Hepatocyte (in vitro differentiated cells): ENCODE data around the gene SKP1. TPM values are rescaled to one million over a fixed set of nuclear protein-coding genes. Genes with fewer than 3 reads are reported as not detected.

ENCODE experiments used
- DNase-seq: peaks from one replicate; pipeline ENCODE4 v3.0.0-alpha.2; 2016; ENCODE audit warnings: low spot score
- H2AFZ ChIP-seq: fragments of 200-600 bp; sonication (generic); 2 replicates; pipeline ENCODE4 v1.6.0; 2016; ENCODE audit warnings: antibody characterized with exemption, mild to moderate bottlenecking
- H3K27ac ChIP-seq: fragments of 200-600 bp; sonication (generic); 2 replicates; pipeline ENCODE4 v1.5.1; 2016; ENCODE audit warnings: mild to moderate bottlenecking
- H3K27me3 ChIP-seq: fragments of 200-600 bp; sonication (generic); 2 replicates; pipeline ENCODE4 v1.6.1; 2016
- H3K36me3 ChIP-seq: fragments of 200-600 bp; sonication (generic); replicated peaks from 2 replicates; pipeline ENCODE4 v1.5.1; 2016; ENCODE audit warnings: low read depth; ENCODE audit not compliant: insufficient read depth
- H3K4me1 ChIP-seq: fragments of 200-600 bp; sonication (generic); 2 replicates; pipeline ENCODE4 v1.5.1; 2016; ENCODE audit warnings: mild to moderate bottlenecking, moderate library complexity; ENCODE audit not compliant: insufficient read depth
- H3K4me2 ChIP-seq: fragments of 200-600 bp; sonication (generic); 2 replicates; pipeline ENCODE4 v1.6.0; 2016
- H3K4me3 ChIP-seq: fragments of 200-600 bp; sonication (generic); 2 replicates; pipeline ENCODE4 v1.5.1; 2016; ENCODE audit warnings: mild to moderate bottlenecking
- H3K79me2 ChIP-seq: fragments of 200-600 bp; sonication (generic); 2 replicates; pipeline ENCODE4 v1.6.0; 2017; ENCODE audit warnings: mild to moderate bottlenecking
- H3K9me2 ChIP-seq: fragments of 200-600 bp; sonication (generic); replicated peaks from 2 replicates; pipeline ENCODE4 v1.6.0; 2017; ENCODE audit warnings: mild to moderate bottlenecking; ENCODE audit not compliant: insufficient read depth
- H3K9me3 ChIP-seq: fragments of 200-600 bp; sonication (generic); 2 replicates; pipeline ENCODE4 v1.5.1; 2016; ENCODE audit warnings: low read depth, mild to moderate bottlenecking
- H4K20me1 ChIP-seq: fragments of 200-600 bp; sonication (generic); 2 replicates; pipeline ENCODE4 v1.6.0; 2016; ENCODE audit warnings: mild to moderate bottlenecking; ENCODE audit not compliant: insufficient read depth, poor library complexity, severe bottlenecking
- EZH2 ChIP-seq: fragments of 200-600 bp; sonication (generic); IDR thresholded peaks from 2 replicates; pipeline ENCODE4 v1.6.1; 2016; ENCODE audit warnings: antibody characterized with exemption, mild to moderate bottlenecking, borderline replicate concordance
- EZH2phosphoT487 ChIP-seq: fragments of 200-600 bp; sonication (generic); IDR thresholded peaks from one replicate; pipeline ENCODE4 v1.6.1; 2018; ENCODE audit warnings: antibody characterized with exemption, mild to moderate bottlenecking, low read depth, moderate library complexity; ENCODE audit not compliant: unreplicated experiment, severe bottlenecking
- WGBS: methylation state at CpG from one replicate; pipeline ENCODE4 v1.1.6; 2016; ENCODE audit warnings: low lambda C conversion rate; ENCODE audit errors: missing lambda C conversion rate; 5-methylcytosine and 5-hydroxymethylcytosine counted together
- polyA plus RNA-seq: library from polyadenylated mRNA; unstranded; fragments of >200 nt; fragmentation: Nextera tagmentation; extraction: Ambion mirVana; gene quantifications from 2 replicates; pipeline ENCODE4 v1.2.1, GENCODE V29; 2016
- total RNA-seq: library from RNA; depleted of rRNA; stranded (reverse); fragments of >200 nt; gene quantifications from 2 replicates; pipeline ENCODE4 v1.2.3, GENCODE V29; 2014
- TF ChIP-seq, protein P1 (sequence below): fragments of 200-600 bp; sonication (generic); IDR thresholded peaks from 2 replicates; pipeline ENCODE4 v1.5.1; 2016; ENCODE audit warnings: antibody characterized with exemption, mild to moderate bottlenecking; ENCODE audit not compliant: poor library complexity

The SKP1 gene
- total and polyA plus RNA-seq, 2 experiments from 2014 or later: 543 to 723 TPM

GRCh38 chr5:134113363-134113889 lies 63.3 kb downstream of the SKP1 start:
- 58% methylated on average over 28 of the region's 30 CpGs for WGBS
- Histone ChIP-seq H2AFZ (peak overlapping the region; percentile 96), H3K79me2 (no peaks in the 10 kb centered on the region), H3K4me2 (peak overlapping the region; percentile 100), H3K9me2 (no peaks in the 10 kb centered on the region), H4K20me1 (no peaks in the 10 kb centered on the region), H3K4me3 (no peak overlapping the region), H3K9me3 (no peaks in the 10 kb centered on the region), H3K36me3 (no peaks in the 10 kb centered on the region), H3K4me1 (no peaks in the 10 kb centered on the region), H3K27me3 (peaks cover 17% of the 10 kb centered on the region), H3K27ac (no peak overlapping the region)
- TF ChIP-seq, protein P1, sequence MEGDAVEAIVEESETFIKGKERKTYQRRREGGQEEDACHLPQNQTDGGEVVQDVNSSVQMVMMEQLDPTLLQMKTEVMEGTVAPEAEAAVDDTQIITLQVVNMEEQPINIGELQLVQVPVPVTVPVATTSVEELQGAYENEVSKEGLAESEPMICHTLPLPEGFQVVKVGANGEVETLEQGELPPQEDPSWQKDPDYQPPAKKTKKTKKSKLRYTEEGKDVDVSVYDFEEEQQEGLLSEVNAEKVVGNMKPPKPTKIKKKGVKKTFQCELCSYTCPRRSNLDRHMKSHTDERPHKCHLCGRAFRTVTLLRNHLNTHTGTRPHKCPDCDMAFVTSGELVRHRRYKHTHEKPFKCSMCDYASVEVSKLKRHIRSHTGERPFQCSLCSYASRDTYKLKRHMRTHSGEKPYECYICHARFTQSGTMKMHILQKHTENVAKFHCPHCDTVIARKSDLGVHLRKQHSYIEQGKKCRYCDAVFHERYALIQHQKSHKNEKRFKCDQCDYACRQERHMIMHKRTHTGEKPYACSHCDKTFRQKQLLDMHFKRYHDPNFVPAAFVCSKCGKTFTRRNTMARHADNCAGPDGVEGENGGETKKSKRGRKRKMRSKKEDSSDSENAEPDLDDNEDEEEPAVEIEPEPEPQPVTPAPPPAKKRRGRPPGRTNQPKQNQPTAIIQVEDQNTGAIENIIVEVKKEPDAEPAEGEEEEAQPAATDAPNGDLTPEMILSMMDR: no peak
- no peak for TF ChIP-seq EZH2
- TF ChIP-seq EZH2phosphoT487: no peak
- no peak for DNase-seq

DNA sequence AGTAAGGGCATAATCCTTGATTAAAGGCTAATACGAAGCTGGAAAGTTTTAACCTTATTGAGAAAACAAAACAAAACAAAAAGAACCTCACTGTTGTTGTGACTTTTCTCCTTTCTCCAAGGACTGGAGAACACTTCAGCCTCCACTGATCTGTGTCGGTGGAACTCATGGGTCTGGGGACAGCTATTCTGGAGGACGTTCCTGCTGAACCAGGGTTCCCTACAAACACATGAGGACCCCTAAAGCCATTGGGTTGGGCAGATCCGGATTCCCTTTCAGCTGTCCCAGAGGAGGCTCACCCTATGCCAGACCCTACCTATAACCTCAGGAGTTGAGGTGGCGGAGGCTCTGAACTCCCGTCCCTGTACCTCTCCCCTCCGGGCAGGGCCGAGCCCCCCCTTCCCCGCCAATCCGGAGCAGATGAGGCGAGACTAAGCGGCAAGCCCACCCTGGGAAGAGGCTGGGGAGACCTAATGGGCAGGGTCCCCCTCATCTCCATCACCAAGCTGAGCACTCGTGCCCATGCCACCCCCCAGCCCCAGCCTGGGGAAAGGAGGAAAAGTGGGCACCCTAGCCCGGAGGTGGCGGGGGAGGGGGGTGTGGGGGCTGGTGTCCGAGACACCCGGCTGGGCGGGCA lies 63.9 kb downstream of the SKP1 start:
- Histone ChIP-seq H2AFZ (no peak overlapping the region), H4K20me1 (no peaks in the 10 kb centered on the region), H3K27ac (no peak overlapping the region), H3K9me2 (no peaks in the 10 kb centered on the region), H3K27me3 (peaks cover 17% of the 10 kb centered on the region), H3K36me3 (no peaks in the 10 kb centered on the region), H3K4me2 (no peak overlapping the region), H3K4me1 (no peaks in the 10 kb centered on the region), H3K79me2 (no peaks in the 10 kb centered on the region), H3K9me3 (no peaks in the 10 kb centered on the region), H3K4me3 (no peak overlapping the region)
- TF ChIP-seq, protein P1: no peak
- no peak for TF ChIP-seq EZH2phosphoT487
- no peak for TF ChIP-seq EZH2
- DNase-seq: no peak
- 87% methylated on average over 13 of the region's 18 CpGs for WGBS

GRCh38 chr5:134111741-134112647 lies 64.8 kb downstream of the SKP1 start:
- Histone ChIP-seq H3K27ac (no peak overlapping the region), H3K9me2 (no peaks in the 10 kb centered on the region), H4K20me1 (no peaks in the 10 kb centered on the region), H3K9me3 (no peaks in the 10 kb centered on the region), H2AFZ (no peak overlapping the region), H3K27me3 (peaks cover 17% of the 10 kb centered on the region), H3K4me1 (no peaks in the 10 kb centered on the region), H3K4me3 (no peak overlapping the region), H3K4me2 (no peak overlapping the region), H3K79me2 (no peaks in the 10 kb centered on the region), H3K36me3 (no peaks in the 10 kb centered on the region)
- WGBS: 80% methylated on average over 6 of the region's 6 CpGs
- DNase-seq: peak; percentile 47
- TF ChIP-seq EZH2 (no peak), EZH2phosphoT487 (no peak)
- TF ChIP-seq, protein P1: no peak
